ENCODE data around the gene BIN2. TPM values are rescaled to one million over a fixed set of nuclear protein-coding genes. Genes with fewer than 3 reads are reported as not detected.
A peak's percentile ranks its signal among the peaks of the same experiment; 100 is the strongest.

The BIN2 gene
- total RNA-seq, 1 experiment from 2014 or later = not detected

GRCh38 chr12:51361161-51362016, 37.4 kb upstream of the BIN2 start:
- H3K4ac ChIP-seq (ENCODE audit: low read depth, low read length) = no peak overlapping the region
- H3K9me3 Mint-ChIP-seq = no peaks in the 10 kb centered on the region

More at GRCh38 chr12:51361161-51362016, 37.4 kb upstream of the BIN2 start:
- no peak overlapping the region for H2BK12ac ChIP-seq (ENCODE audit: insufficient read length, low read depth, low read length)
- H2BK15ac ChIP-seq (ENCODE audit: low read depth, low read length) = no peak overlapping the region
- H3K27me3 ChIP-seq (ENCODE audit: insufficient read depth, low read length) = no peaks in the 10 kb centered on the region
- H3K4me3 Mint-ChIP-seq = no peak overlapping the region
- H3K27me3 Mint-ChIP-seq (ENCODE audit: low read depth) = no peaks in the 10 kb centered on the region
- H3K36me3 Mint-ChIP-seq (ENCODE audit: insufficient read depth in 1 of 3, low read depth in 3 of 3) = peaks cover 5 to 31% (median 29%) of the 10 kb centered on the region in 3 experiments; a peak in 6 of 7 replicates
- H3K27ac Mint-ChIP-seq = peak overlapping the region in 2 of 3 experiments; percentile 34 to 50; a peak in 1 of 7 replicates
- H2BK20ac ChIP-seq (ENCODE audit: low read depth, low read length, poor library complexity, severe bottlenecking) = no peak overlapping the region
- H2AFZ ChIP-seq (ENCODE audit: low read length) = no peak overlapping the region
- WGBS (ENCODE audit: extremely low coverage, insufficient read length, low lambda C conversion rate) = no CpG with 5 or more reads among the region's 8 CpGs
- H3K23me2 ChIP-seq (ENCODE audit: insufficient read length, low read depth, low read length, poor library complexity, severe bottlenecking) = no peaks in the 10 kb centered on the region
- no peak overlapping the region for H3K23ac ChIP-seq (ENCODE audit: insufficient read length, low read depth, low read length)
- no peaks in the 10 kb centered on the region for H3K4me1 Mint-ChIP-seq
- H2BK5ac ChIP-seq (ENCODE audit: insufficient read length, low read length) = no peak overlapping the region
- no peak overlapping the region for H3K9ac ChIP-seq (ENCODE audit: extremely low read depth, insufficient read length, low read length)
- H3K18ac ChIP-seq (ENCODE audit: insufficient read length, low read depth, low read length) = no peak overlapping the region
- H2AK5ac ChIP-seq (ENCODE audit: insufficient read length, low read length) = no peak overlapping the region
- H4K8ac ChIP-seq (replicated peaks; ENCODE audit: insufficient read length, low read depth, low read length) = no peak overlapping the region
- no peak for TF ChIP-seq CTCF (conservative IDR thresholded peaks at IDR 0.05)
- H3K4me2 ChIP-seq (ENCODE audit: insufficient read depth, insufficient read length, low read length) = no peak overlapping the region
- no peaks in the 10 kb centered on the region for H3K79me1 ChIP-seq (ENCODE audit: insufficient read depth, low read depth, low read length, poor library complexity, severe bottlenecking)
- H4K5ac ChIP-seq (ENCODE audit: insufficient read length, low read depth, low read length) = no peak overlapping the region
- H3K14ac ChIP-seq (ENCODE audit: insufficient read depth, low read length) = no peak overlapping the region
- H4K91ac ChIP-seq (ENCODE audit: insufficient read length, low read depth, low read length) = no peak overlapping the region
- no peak for DNase-seq
- no peaks in the 10 kb centered on the region for H3K9me3 ChIP-seq (ENCODE audit: control insufficient read depth, low read depth, low read length)
- no peaks in the 10 kb centered on the region for H3K79me2 ChIP-seq (ENCODE audit: insufficient read depth, low read length)
- no peak overlapping the region for H3K56ac ChIP-seq (ENCODE audit: insufficient read length, low read depth, low read length)
- no peaks in the 10 kb centered on the region for H3K4me1 ChIP-seq (ENCODE audit: insufficient read depth, low read length)
- no peak overlapping the region for H2BK120ac ChIP-seq (ENCODE audit: low read depth, low read length, poor library complexity, severe bottlenecking)
- no peak overlapping the region for H3K27ac ChIP-seq (ENCODE audit: insufficient read length, low read depth, low read length)
- H4K20me1 ChIP-seq (ENCODE audit: control insufficient read depth, insufficient read depth, insufficient read length) = no peaks in the 10 kb centered on the region
- H3T11ph ChIP-seq (ENCODE audit: low read length) = no peak overlapping the region
